Measurements from ENCODE around the gene PRR19.
"Not testable (repeated sequence)": the region's sequence is repeated elsewhere in the genome, so short reads cannot be mapped to it uniquely, and the experiment has no call there.

The PRR19 gene

DNA sequence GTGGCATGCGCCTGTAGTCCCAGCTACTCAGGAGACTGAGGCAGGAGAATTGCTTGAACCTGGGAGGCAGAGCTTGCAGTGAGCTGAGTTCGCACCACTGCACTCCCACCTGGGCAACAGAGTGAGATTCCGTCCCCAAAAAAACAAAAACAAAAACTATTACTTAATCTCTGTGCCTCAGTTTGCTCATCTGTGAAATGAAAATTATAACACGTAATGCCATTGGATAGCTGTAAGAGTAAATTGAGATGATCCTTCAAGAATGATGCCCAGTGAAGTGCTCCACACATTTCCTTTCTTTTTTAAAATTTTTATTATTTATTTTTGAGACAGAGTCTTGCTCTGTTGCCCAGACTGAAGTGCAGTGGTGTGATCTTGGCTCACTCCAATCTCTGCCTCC, 38.0 kb downstream of the PRR19 start:
- H3K27ac ChIP-seq (ENCODE audit: low read depth, low read length); H3K4me2 ChIP-seq (ENCODE audit: low read length): not testable (repeated sequence)
- WGBS (ENCODE audit: extremely low coverage, insufficient coverage, insufficient read length) = no CpG with 5 or more reads among the region's 4 CpGs

GRCh38 chr19:42343344-42344110, 41.6 kb downstream of the PRR19 start:
- DNase-seq = no peak
- no peak overlapping the region for H2BK12ac ChIP-seq (ENCODE audit: low read length)
- no peak overlapping the region for H2AK5ac ChIP-seq (ENCODE audit: low read length)
- no peak overlapping the region for H2BK5ac ChIP-seq (ENCODE audit: low read depth, low read length, poor library complexity)
- H4K8ac ChIP-seq (ENCODE audit: low read depth, low read length) = no peak overlapping the region
- no peaks in the 10 kb centered on the region for H3K27me3 ChIP-seq (ENCODE audit: insufficient read depth, low read length)
- H4K91ac ChIP-seq (ENCODE audit: low read depth, low read length) = no peak overlapping the region
- H3K4me2 ChIP-seq (ENCODE audit: low read length) = no peak overlapping the region
- no CpG with 5 or more reads among the region's 17 CpGs for WGBS (ENCODE audit: extremely low coverage, insufficient coverage, insufficient read length)
- no peak overlapping the region for H3K4ac ChIP-seq (ENCODE audit: low read depth, low read length)
- no peak overlapping the region for H3K27ac ChIP-seq (ENCODE audit: low read depth, low read length)
- no peak overlapping the region for H4K12ac ChIP-seq (ENCODE audit: low read depth, low read length)
- H3K9me3 ChIP-seq (ENCODE audit: insufficient read depth, low read depth, low read length) = no peaks in the 10 kb centered on the region
- H3K4me1 ChIP-seq (ENCODE audit: control insufficient read depth in 1 of 2, insufficient read depth in 2 of 2, low read length in 2 of 2) = peaks cover 0 to 5% of the 10 kb centered on the region in 2 experiments
- no peak overlapping the region for H2BK120ac ChIP-seq (ENCODE audit: insufficient read depth, low read length, poor library complexity)
- no peak overlapping the region for H3K9ac ChIP-seq (ENCODE audit: low read length)
- H3K4me3 ChIP-seq (ENCODE audit: low read depth, low read length) = no peak overlapping the region
- H2AFZ ChIP-seq (ENCODE audit: insufficient read depth, low read length, poor library complexity) = no peak overlapping the region
- no peak overlapping the region for H3K23ac ChIP-seq (ENCODE audit: low read length)
- H3K36me3 ChIP-seq (ENCODE audit: control insufficient read depth in 1 of 2, insufficient read depth in 2 of 2, low read length in 2 of 2) = peaks cover 2 to 13% of the 10 kb centered on the region in 2 experiments
- no peak overlapping the region for H3K14ac ChIP-seq (ENCODE audit: low read length)
- no peaks in the 10 kb centered on the region for H3K79me2 ChIP-seq (ENCODE audit: control insufficient read depth, insufficient read depth, low read length, poor library complexity)
- H3K79me1 ChIP-seq (ENCODE audit: low read length) = no peaks in the 10 kb centered on the region
- H3K18ac ChIP-seq (ENCODE audit: low read length) = no peak overlapping the region

More for the DNA sequence above, 38.0 kb downstream of the PRR19 start:
- H2BK120ac ChIP-seq (ENCODE audit: insufficient read depth, low read length, poor library complexity); H2BK5ac ChIP-seq (ENCODE audit: low read depth, low read length, poor library complexity); H3K4ac ChIP-seq (ENCODE audit: low read depth, low read length); H3K79me2 ChIP-seq (ENCODE audit: control insufficient read depth, insufficient read depth, low read length, poor library complexity); H4K12ac ChIP-seq (ENCODE audit: low read depth, low read length); H3K4me1 ChIP-seq (ENCODE audit: control insufficient read depth in 1 of 2, insufficient read depth in 2 of 2, low read length in 2 of 2); H3K79me1 ChIP-seq (ENCODE audit: low read length); H3K23ac ChIP-seq (ENCODE audit: low read length); H4K8ac ChIP-seq (ENCODE audit: low read depth, low read length); H3K27me3 ChIP-seq (ENCODE audit: insufficient read depth, low read length); H3K4me3 ChIP-seq (ENCODE audit: low read depth, low read length); H3K9ac ChIP-seq (ENCODE audit: low read length); H2AFZ ChIP-seq (ENCODE audit: insufficient read depth, low read length, poor library complexity); H2AK5ac ChIP-seq (ENCODE audit: low read length); H2BK12ac ChIP-seq (ENCODE audit: low read length); H4K91ac ChIP-seq (ENCODE audit: low read depth, low read length); H3K14ac ChIP-seq (ENCODE audit: low read length); H3K9me3 ChIP-seq (ENCODE audit: insufficient read depth, low read depth, low read length); H3K18ac ChIP-seq (ENCODE audit: low read length); DNase-seq: not testable (repeated sequence)
- H3K36me3 ChIP-seq (ENCODE audit: control insufficient read depth in 1 of 2, insufficient read depth in 2 of 2, low read length in 2 of 2) = peaks cover 19 to 24% of the 10 kb centered on the region in 2 experiments

GRCh38 chr19:42344336-42344893, 42.5 kb downstream of the PRR19 start:
- H3K79me2 ChIP-seq (ENCODE audit: control insufficient read depth, insufficient read depth, low read length, poor library complexity) = no peaks in the 10 kb centered on the region
- H2AFZ ChIP-seq (ENCODE audit: insufficient read depth, low read length, poor library complexity) = no peak overlapping the region
- peak overlapping the region; percentile 47 for H3K4me3 ChIP-seq (ENCODE audit: low read depth, low read length)
- H3K14ac ChIP-seq (ENCODE audit: low read length) = no peak overlapping the region
- no peaks in the 10 kb centered on the region for H3K79me1 ChIP-seq (ENCODE audit: low read length)
- no peaks in the 10 kb centered on the region for H3K9me3 ChIP-seq (ENCODE audit: insufficient read depth, low read depth, low read length)
- H3K18ac ChIP-seq (ENCODE audit: low read length) = no peak overlapping the region
- no peak overlapping the region for H2BK12ac ChIP-seq (ENCODE audit: low read length)
- H3K4ac ChIP-seq (ENCODE audit: low read depth, low read length) = no peak overlapping the region
- H3K27ac ChIP-seq (ENCODE audit: low read depth, low read length) = no peak overlapping the region
- no peaks in the 10 kb centered on the region for H3K27me3 ChIP-seq (ENCODE audit: insufficient read depth, low read length)
- no peak overlapping the region for H2AK5ac ChIP-seq (ENCODE audit: low read length)
- H2BK5ac ChIP-seq (ENCODE audit: low read depth, low read length, poor library complexity) = no peak overlapping the region
- no peak overlapping the region for H3K23ac ChIP-seq (ENCODE audit: low read length)
- no peak overlapping the region for H4K8ac ChIP-seq (ENCODE audit: low read depth, low read length)
- WGBS (ENCODE audit: extremely low coverage, insufficient coverage, insufficient read length) = no CpG with 5 or more reads among the region's 18 CpGs
- no peak overlapping the region for H3K4me2 ChIP-seq (ENCODE audit: low read length)
- no peak overlapping the region for H2BK120ac ChIP-seq (ENCODE audit: insufficient read depth, low read length, poor library complexity)
- peaks cover 0 to 5% of the 10 kb centered on the region in 2 experiments for H3K4me1 ChIP-seq (ENCODE audit: control insufficient read depth in 1 of 2, insufficient read depth in 2 of 2, low read length in 2 of 2)
- DNase-seq = no peak
- no peak overlapping the region for H4K12ac ChIP-seq (ENCODE audit: low read depth, low read length)
- H3K36me3 ChIP-seq (ENCODE audit: control insufficient read depth in 1 of 2, insufficient read depth in 2 of 2, low read length in 2 of 2) = peaks cover 2 to 13% of the 10 kb centered on the region in 2 experiments
- H3K9ac ChIP-seq (ENCODE audit: low read length) = no peak overlapping the region
- no peak overlapping the region for H4K91ac ChIP-seq (ENCODE audit: low read depth, low read length)

GRCh38 chr19:42345191-42345812, 43.4 kb downstream of the PRR19 start:
- no peak overlapping the region for H3K23ac ChIP-seq (ENCODE audit: low read length)
- H3K4me3 ChIP-seq (ENCODE audit: low read depth, low read length) = no peak overlapping the region
- no peak overlapping the region for H4K8ac ChIP-seq (ENCODE audit: low read depth, low read length)
- peaks cover 4 to 16% of the 10 kb centered on the region in 2 experiments for H3K36me3 ChIP-seq (ENCODE audit: control insufficient read depth in 1 of 2, insufficient read depth in 2 of 2, low read length in 2 of 2)
- H3K9me3 ChIP-seq (ENCODE audit: insufficient read depth, low read depth, low read length) = no peaks in the 10 kb centered on the region
- no peak overlapping the region for H3K9ac ChIP-seq (ENCODE audit: low read length)
- no peaks in the 10 kb centered on the region for H3K27me3 ChIP-seq (ENCODE audit: insufficient read depth, low read length)
- H3K79me1 ChIP-seq (ENCODE audit: low read length) = no peaks in the 10 kb centered on the region
- H4K91ac ChIP-seq (ENCODE audit: low read depth, low read length) = no peak overlapping the region
- no peak overlapping the region for H3K18ac ChIP-seq (ENCODE audit: low read length)
- no peak overlapping the region for H3K27ac ChIP-seq (ENCODE audit: low read depth, low read length)
- no peaks in the 10 kb centered on the region for H3K79me2 ChIP-seq (ENCODE audit: control insufficient read depth, insufficient read depth, low read length, poor library complexity)
- peaks cover 0 to 5% of the 10 kb centered on the region in 2 experiments for H3K4me1 ChIP-seq (ENCODE audit: control insufficient read depth in 1 of 2, insufficient read depth in 2 of 2, low read length in 2 of 2)
- WGBS (ENCODE audit: extremely low coverage, insufficient coverage, insufficient read length) = no CpG with 5 or more reads among the region's 6 CpGs
- H3K4me2 ChIP-seq (ENCODE audit: low read length) = no peak overlapping the region
- no peak overlapping the region for H2BK5ac ChIP-seq (ENCODE audit: low read depth, low read length, poor library complexity)
- no peak overlapping the region for H3K4ac ChIP-seq (ENCODE audit: low read depth, low read length)
- no peak overlapping the region for H4K12ac ChIP-seq (ENCODE audit: low read depth, low read length)
- H3K14ac ChIP-seq (ENCODE audit: low read length) = no peak overlapping the region
- H2AK5ac ChIP-seq (ENCODE audit: low read length) = no peak overlapping the region
- DNase-seq = no peak
- no peak overlapping the region for H2AFZ ChIP-seq (ENCODE audit: insufficient read depth, low read length, poor library complexity)
- H2BK12ac ChIP-seq (ENCODE audit: low read length) = no peak overlapping the region
- no peak overlapping the region for H2BK120ac ChIP-seq (ENCODE audit: insufficient read depth, low read length, poor library complexity)
